Glomerular endothelial cell (primary cell): ENCODE data around the gene NIP7. TPM values are rescaled to one million over a fixed set of nuclear protein-coding genes. Genes with fewer than 3 reads are reported as not detected.

ENCODE experiments used
- DNase-seq: peaks from one replicate; pipeline ENCODE4 v3.0.0-alpha.2; 2011; ENCODE audit warnings: low read depth, low spot score; ENCODE audit errors: extremely low read depth
- total RNA-seq: library from RNA; depleted of rRNA; stranded (reverse); fragments of >200 nt; gene quantifications from 2 replicates; pipeline ENCODE4 v1.2.3, GENCODE V29; 2015

Gene NIP7
- total RNA-seq, 1 donor from 2014 or later: 22.6 TPM

GRCh38 chr16:69318177-69318910 lies 21.2 kb upstream of the NIP7 start:
- no peak for DNase-seq

- no peak for DNase-seq
These were observed 20.7 kb upstream of the NIP7 start for GRCh38 chr16:69318911-69319289.

- DNase-seq: no peak
These were observed 20.2 kb upstream of the NIP7 start for GRCh38 chr16:69319381-69319780.

- DNase-seq: no peak
These were observed 19.5 kb upstream of the NIP7 start for GRCh38 chr16:69319826-69320739.

GRCh38 chr16:69320740-69321073 lies 18.9 kb upstream of the NIP7 start:
- DNase-seq: no peak

- no peak for DNase-seq
These were observed 18.5 kb upstream of the NIP7 start for GRCh38 chr16:69321080-69321479.

DNA sequence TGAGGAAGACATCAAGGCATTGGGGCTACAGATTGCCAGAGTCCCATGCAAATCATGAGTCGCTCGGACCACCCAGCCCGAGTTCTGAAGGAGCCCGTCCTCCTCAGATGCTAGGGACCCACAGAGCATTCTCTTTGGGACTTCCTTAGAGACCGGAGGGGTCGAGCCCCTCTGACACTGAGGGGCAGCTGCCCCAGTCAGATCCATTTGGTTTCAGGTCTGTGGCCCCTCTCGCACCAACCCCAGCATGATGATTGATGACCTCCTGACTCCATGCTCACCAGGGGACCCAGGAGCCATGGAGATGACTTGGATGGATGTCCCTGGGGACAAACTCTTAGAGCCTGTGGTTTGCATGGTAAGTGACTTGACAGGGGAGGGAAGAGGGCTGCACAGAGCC lies 17.2 kb upstream of the NIP7 start:
- DNase-seq: no peak

- DNase-seq: no peak
These were observed 16.2 kb upstream of the NIP7 start for GRCh38 chr16:69323415-69323814.

DNA sequence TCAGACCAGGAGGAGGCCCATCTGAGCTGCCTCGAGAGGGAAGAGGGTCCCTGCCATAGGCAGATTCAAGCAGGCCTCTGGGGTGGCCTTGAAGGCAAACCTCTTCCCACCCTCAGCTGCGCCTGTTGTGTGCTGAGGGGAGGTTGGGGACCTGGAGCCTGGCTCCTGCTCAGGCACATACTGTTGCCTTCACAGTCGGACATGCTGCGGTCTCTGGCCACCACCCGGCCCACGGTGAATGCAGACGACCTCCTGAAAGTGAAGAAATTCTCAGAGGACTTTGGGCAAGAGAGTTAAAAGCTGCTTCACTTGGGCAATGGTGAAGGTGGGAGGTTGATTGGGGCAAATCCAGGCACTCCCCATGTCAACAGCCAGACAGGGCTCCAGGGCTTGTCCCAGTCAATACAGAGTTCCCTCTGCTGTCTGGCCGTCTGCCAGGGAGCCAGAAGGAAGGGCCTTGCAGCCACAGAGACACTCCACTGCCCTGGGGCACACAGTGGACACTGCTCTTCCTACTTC lies 15.5 kb upstream of the NIP7 start:
- no peak for DNase-seq

DNA sequence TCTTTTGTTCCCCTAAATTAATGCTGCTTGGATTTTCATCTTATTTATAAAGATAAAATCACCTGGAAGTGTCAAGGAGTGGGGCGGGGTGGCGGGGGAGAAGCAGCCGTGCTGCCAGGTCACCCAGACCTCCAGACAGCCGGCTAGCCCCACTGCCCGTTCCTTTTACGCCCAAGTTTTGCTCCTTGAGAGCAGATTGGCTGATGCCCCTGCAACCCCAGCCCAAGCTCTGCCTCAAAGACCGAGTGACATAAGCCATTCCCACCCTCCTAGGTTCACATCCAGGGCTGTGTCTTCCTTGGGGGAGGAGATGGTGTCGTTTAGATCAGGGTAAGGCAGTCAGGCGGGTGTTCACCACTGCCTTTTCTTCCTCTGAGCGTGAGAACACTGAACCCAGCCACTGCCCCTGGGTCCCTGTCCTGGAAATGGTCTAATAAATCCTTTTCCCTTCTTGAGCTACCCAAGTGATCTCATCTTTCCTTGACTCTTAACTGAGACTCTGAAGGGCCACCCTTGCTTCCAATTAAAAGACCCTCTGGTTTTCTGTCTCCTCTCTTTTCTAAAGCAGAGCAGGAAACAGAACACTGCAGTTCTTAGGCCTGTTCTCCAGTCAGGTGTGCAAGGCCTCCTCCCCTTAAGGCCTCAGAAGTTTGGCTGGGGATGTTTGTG lies 14.9 kb upstream of the NIP7 start:
- no peak for DNase-seq

DNA sequence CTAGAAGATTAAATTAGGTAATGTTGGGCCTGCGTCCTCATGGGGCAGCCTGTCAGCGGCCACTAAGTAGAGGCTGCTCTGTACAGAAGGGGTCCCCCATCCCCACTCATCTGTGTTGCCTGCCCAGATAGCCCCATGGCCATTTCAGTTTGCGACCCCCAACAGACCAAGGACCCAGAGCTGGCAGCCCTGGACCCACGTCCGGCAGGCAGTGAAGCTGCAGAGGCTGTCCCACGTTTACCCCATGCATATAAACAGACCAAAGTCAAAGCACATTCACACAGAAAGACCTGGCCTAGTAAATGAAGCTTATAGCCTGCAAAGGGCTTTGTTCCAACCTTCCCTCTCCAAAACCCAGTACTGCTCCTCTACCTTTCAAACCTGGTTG lies 13.8 kb upstream of the NIP7 start:
- no peak for DNase-seq

DNA sequence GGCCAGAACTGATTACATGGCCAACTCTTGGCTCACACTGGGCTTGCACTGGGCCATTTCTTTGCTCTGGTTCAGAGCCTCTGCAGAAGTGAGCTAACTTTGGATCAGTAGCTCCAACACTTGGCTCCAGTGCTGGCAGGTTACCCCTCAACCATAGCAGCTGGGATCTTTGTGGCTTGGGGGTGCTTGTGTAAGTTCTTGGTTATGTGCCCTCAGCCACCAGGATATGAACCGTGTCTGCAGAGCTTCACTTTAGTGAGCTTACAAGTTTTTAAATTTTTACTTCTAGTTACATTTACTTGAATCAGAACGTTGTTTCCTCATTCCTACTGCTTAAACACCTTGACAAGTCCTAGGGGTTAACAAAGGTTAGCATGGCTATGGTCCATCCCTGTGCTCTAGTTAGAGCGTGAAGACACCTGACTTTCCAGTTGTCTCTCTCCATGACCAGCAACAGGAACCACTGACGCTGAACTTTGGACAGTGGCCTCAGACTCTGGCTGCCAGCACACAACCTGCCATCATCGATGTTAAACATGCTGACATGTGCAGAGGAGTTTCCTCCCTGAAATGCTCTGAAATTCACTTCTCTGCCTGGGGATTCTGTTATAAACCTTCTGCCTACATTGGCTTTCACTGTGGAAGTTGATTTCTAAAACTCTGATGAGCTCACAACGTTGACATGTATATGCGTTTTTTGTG lies 13.2 kb upstream of the NIP7 start:
- DNase-seq: no peak

DNA sequence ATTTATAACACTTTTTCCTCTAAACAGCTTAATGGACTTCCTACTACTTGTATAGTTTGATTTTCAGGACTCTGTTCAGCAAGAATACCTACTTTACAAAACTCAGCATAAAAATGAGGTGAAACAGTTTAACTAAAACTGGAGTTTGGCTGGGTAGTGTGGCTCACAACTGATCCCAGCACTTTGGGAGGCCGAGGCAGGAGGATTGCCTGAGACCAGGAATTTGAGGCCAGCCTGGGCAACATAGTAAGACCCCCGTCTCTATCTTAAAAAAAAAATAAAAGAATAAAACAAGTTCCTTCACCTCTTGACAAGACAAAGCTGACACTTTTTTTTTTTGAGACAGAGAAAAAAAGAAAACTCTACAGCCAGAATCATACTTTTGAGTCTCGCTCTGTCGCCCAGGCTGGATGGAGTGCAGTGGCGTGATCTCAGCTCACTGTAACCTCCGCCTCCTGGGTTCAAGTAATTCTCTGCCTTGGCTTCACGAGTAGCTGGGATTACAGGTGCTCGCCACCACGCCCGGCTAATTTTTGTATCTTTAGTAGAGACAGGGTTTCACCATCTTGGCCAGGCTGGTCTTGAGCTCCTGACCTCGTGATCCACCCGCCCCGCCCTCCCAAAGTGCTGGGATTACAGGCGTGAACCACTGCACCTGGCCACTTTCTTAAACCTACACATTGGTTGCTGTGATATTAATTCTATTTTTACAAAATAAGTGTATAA lies 11.8 kb upstream of the NIP7 start:
- no peak for DNase-seq

DNA sequence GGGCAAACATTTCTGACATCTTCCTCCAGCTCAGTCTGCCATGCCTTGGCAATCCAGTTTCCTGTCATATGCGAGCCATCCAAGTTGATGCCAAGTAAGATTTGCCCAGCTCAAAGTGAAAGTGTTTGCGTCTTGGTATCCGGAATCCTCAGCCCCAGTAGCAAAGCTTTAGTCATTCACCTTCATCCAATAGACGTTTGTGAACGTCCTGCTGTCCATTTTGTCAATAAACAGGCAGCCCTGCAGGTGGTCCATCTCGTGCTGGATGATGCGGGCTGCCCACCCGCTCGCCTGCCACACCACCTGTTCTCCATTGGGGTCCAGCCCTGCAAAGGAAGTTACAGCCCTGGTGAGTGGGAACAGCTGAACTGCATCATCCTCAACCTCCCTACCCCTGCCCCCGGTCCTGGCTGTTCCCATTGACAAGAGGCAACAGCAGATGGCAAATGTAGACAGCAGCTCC lies 10.7 kb upstream of the NIP7 start:
- no peak for DNase-seq

DNA sequence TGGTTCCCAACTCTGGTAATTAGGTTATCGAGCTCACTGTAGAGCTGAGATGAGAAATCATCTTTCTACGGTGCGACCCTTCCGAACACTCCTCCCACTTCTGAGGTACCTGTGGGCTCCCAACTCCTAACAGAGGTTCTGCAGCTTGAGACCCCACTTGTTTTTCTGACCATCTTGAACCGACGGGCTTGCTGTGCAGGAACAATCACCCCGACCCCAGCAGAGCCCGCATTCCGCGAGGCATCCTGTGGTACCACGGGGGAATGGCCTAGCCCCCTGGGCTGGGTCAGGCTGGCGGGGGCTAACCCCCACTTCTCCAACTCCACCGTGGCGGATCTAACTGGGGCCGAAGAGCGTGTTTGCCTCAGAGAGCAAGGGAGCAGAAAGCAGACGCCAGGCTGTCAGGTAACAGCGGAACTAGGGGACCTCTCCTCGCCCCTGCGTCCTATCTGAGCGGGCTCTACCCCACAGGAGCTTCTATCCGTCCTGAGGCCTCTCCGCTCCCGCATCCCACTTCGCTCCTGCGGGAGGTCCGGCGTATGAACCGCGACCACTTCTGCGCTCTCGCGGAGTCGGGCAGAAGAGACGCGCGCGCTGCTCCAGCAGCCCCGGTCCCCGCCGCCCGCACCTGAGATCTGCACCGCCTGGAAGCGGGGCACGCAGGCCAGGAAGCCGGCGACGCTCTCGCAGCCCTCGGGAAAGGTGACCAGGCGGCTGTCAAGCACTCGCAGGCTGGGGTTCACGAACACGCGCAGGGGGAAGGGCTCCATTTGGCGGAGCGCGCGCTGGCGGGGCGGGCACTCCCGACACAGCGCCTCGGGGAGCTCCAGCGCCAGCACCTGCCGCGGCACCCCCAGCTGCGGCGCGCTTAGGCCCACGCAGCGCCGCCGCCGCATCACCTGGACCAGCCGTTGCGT lies 9.9 kb upstream of the NIP7 start:
- no peak for DNase-seq

GRCh38 chr16:69330286-69331109 lies 9.1 kb upstream of the NIP7 start, which contains the start of gene PDF:
TSS of gene PDF (minus strand) at chr16:69330588. CDS start at chr16:69330570, 18 bp downstream.
- no peak for DNase-seq

GRCh38 chr16:69334696-69335095 lies 4.9 kb upstream of the NIP7 start:
- no peak for DNase-seq
